ENCODE results near the gene SPRN.
"Not testable (repeated sequence)": the region's sequence is repeated elsewhere in the genome, so short reads cannot be mapped to it uniquely, and the experiment has no call there.

The SPRN gene

GRCh38 chr10:133384071-133384470 lies 40.4 kb downstream of the SPRN start:
- DNase-seq: no peak

GRCh38 chr10:133383551-133383950 lies 40.9 kb downstream of the SPRN start:
- no peak for DNase-seq

- DNase-seq: no peak
Measured at GRCh38 chr10:133381036-133381435, 43.4 kb downstream of the SPRN start.

GRCh38 chr10:133379801-133380666 lies 44.4 kb downstream of the SPRN start:
- no peak for DNase-seq

GRCh38 chr10:133379152-133379800 lies 45.1 kb downstream of the SPRN start, which contains the start of gene PAOX:
TSS of gene PAOX (plus strand) at chr10:133379262. CDS start at chr10:133379317, 55 bp downstream.
- peak in 1 of 2 experiments; percentile 24 for DNase-seq

GRCh38 chr10:133378251-133379096 lies 46.0 kb downstream of the SPRN start:
- peak in 1 of 2 experiments; percentile 30 for DNase-seq

GRCh38 chr10:133377818-133378250 lies 46.6 kb downstream of the SPRN start:
- DNase-seq: no peak

- DNase-seq: no peak
Measured at GRCh38 chr10:133377025-133377817, 47.2 kb downstream of the SPRN start.

GRCh38 chr10:133376183-133376582 lies 48.2 kb downstream of the SPRN start:
- DNase-seq: not testable (repeated sequence)

- no peak for DNase-seq
Measured at GRCh38 chr10:133375357-133376115, 48.9 kb downstream of the SPRN start.

- peak; percentile 44 to 86 for DNase-seq
Measured at GRCh38 chr10:133373174-133374090, 51.0 kb downstream of the SPRN start, which contains the start of gene ECHS1. TSS of gene ECHS1 (minus strand) at chr10:133373354. CDS start at chr10:133373333, 21 bp downstream.

GRCh38 chr10:133372507-133372906 lies 51.9 kb downstream of the SPRN start:
- DNase-seq: no peak

All from NCI-H446 (cell line).